Fibroblast of pulmonary artery (primary cell): ENCODE data around the gene GLUD1.
"Not testable (repeated sequence)": the region's sequence is repeated elsewhere in the genome, so short reads cannot be mapped to it uniquely, and the experiment has no call there.

Experiments used
- DNase-seq: peaks from one replicate; pipeline ENCODE4 v3.0.0-alpha.2; 2010; ENCODE audit warnings: low read depth
- H3K4me3 ChIP-seq: replicated peaks from 2 replicates; pipeline ENCODE4 v1.5.1; 2011; ENCODE audit warnings: low read depth, mild to moderate bottlenecking, control low read depth, low read length, moderate library complexity
- CTCF ChIP-seq: IDR thresholded peaks from 2 replicates; pipeline ENCODE4 v1.5.1; 2011; ENCODE audit warnings: mild to moderate bottlenecking, control low read depth, low read length, inconsistent platforms; ENCODE audit errors: missing control alignments

GLUD1 gene

GRCh38 chr10:87105446-87106124, 10.9 kb upstream of the GLUD1 start:
- H3K4me3 ChIP-seq: no peak overlapping the region
- TF ChIP-seq CTCF: no peak
- DNase-seq: no peak

GRCh38 chr10:87104727-87105126, 10.1 kb upstream of the GLUD1 start:
- DNase-seq, H3K4me3 ChIP-seq: not testable (repeated sequence)

GRCh38 chr10:87101996-87102395, 7.4 kb upstream of the GLUD1 start:
- TF ChIP-seq CTCF: no peak
- no peak overlapping the region for H3K4me3 ChIP-seq
- no peak for DNase-seq

- no peak for TF ChIP-seq CTCF
- DNase-seq: peak; percentile 86
- H3K4me3 ChIP-seq: peak overlapping the region; percentile 60
Measured at GRCh38 chr10:87095236-87095945, 748 bp upstream of the GLUD1 start.

GRCh38 chr10:87093632-87094372, 841 bp downstream of the GLUD1 start:
- TF ChIP-seq CTCF: no peak
- DNase-seq: peak; percentile 43
- H3K4me3 ChIP-seq: peak overlapping the region; percentile 84

- H3K4me3 ChIP-seq: peak overlapping the region; percentile 84
- DNase-seq: peak; percentile 39
Measured at GRCh38 chr10:87092861-87093631, 1.6 kb downstream of the GLUD1 start.

More at GRCh38 chr10:87092861-87093631, 1.6 kb downstream of the GLUD1 start:
- TF ChIP-seq CTCF: no peak
